Right lobe of liver (tissue), 4 donors: ENCODE data around the gene SOX14.

ENCODE experiments used
- CTCF ChIP-seq, 4 donors: fragments of 200-600 bp in 3 of 4; fragments of 450-650 bp in 1 of 4; IDR thresholded peaks; one replicate each; pipeline versions ENCODE4 v1.5.1 to v1.8.0; 2016 to 2022; ENCODE audit warnings: antibody characterized with exemption in 4 of 4, mild to moderate bottlenecking in 2 of 4
- POLR2A ChIP-seq: fragments of 450-650 bp; IDR thresholded peaks from one replicate; pipeline ENCODE4 v1.6.1; 2017; ENCODE audit warnings: antibody characterized with exemption, mild to moderate bottlenecking
- donor health status: DM: no; HTN: no; CAD: no.
- donor health status: DM: no; HTN: no; CAD: no.
- donor health status: DM: no; HTN: yes; CAD: no.

- TF ChIP-seq CTCF (IDR thresholded peaks at IDR 0.05) (no peak), POLR2A (no peak)
These were observed 621 bp downstream of the SOX14 start for GRCh38 chr3:137764563-137765309.
